ENCODE measurements around the gene ILDR1. TPM values are rescaled to one million over a fixed set of nuclear protein-coding genes. Genes with fewer than 3 reads are reported as not detected.

Gene ILDR1
- total and polyA plus RNA-seq, 2 donors (not counting 3 experiments of a cell fraction or from before 2014, with no cell fraction given): not detected

- Histone ChIP-seq H3K9ac (replicated peaks; ENCODE audit: extremely low read depth, insufficient read depth, low read length) (no peak overlapping the region), H3K4me3 (replicated peaks in 1 of 3; ENCODE audit: insufficient read depth in 1 of 3, low read depth in 1 of 3, low read length in 3 of 3) (no peak overlapping the region), H3K27ac (ENCODE audit: insufficient read depth, low read depth, low read length) (no peak overlapping the region), H3K79me2 (ENCODE audit: control insufficient read depth, insufficient read depth, low read length) (no peaks in the 10 kb centered on the region), H4K20me1 (replicated peaks; ENCODE audit: control insufficient read depth, extremely low read depth, insufficient read depth, low read length) (no peaks in the 10 kb centered on the region), H3K27me3 (ENCODE audit: control insufficient read depth in 2 of 2, insufficient read depth in 2 of 2, low read length in 2 of 2) (peaks cover 1 to 6% of the 10 kb centered on the region in 2 experiments), H3K9me1 (replicated peaks; ENCODE audit: control insufficient read depth, extremely low read depth, insufficient read depth, low read length) (no peaks in the 10 kb centered on the region), H3K9me3 (replicated peaks; ENCODE audit: control insufficient read depth, insufficient read depth, low read length) (no peaks in the 10 kb centered on the region), H3K36me3 (ENCODE audit: control insufficient read depth in 2 of 2, extremely low read depth in 1 of 2, insufficient read depth in 2 of 2, low read length in 2 of 2) (no peaks in the 10 kb centered on the region), H2AFZ (ENCODE audit: low read depth, low read length) (no peak overlapping the region), H3K4me2 (ENCODE audit: insufficient read depth, low read length) (no peak overlapping the region), H3K4me1 (ENCODE audit: control insufficient read depth, extremely low read depth, insufficient read depth, low read length) (no peaks in the 10 kb centered on the region)
- CTCF ChIA-PET: interaction anchor here (1.0 to 1.2 kb wide), 3 partner anchors 10 to 55 kb away, joined by 3 to 4 read pairs (median 3); partner anchors contain the start of gene CD86
- no peak for FAIRE-seq
- intact Hi-C loops (cut with micrococcal nuclease): no loop called here
- no TSS peak for BruUV-seq (replicated peaks)
- TF ChIP-seq POLR2AphosphoS5 (IDR thresholded peaks at IDR 0.05; ENCODE audit: insufficient read depth, low read depth, low read length): no peak
- TF ChIP-seq GATA2 (IDR thresholded peaks at IDR 0.05; ENCODE audit: insufficient read depth, insufficient read length, low read depth, low read length): no peak
- TF ChIP-seq MAX (IDR thresholded peaks at IDR 0.05; ENCODE audit: insufficient read depth, insufficient read length): no peak
- no peak for TF ChIP-seq JUN (IDR thresholded peaks at IDR 0.05; ENCODE audit: borderline replicate concordance, insufficient read depth, insufficient read length, low read depth)
- no peak for TF ChIP-seq CTCF (IDR thresholded peaks at IDR 0.05; ENCODE audit: extremely low read depth in 1 of 2, insufficient read depth in 1 of 2, low read depth in 1 of 2, low read length in 2 of 2)
- POLR2A ChIA-PET: no interaction called here
- no peak for DNase-seq (ENCODE audit: low read depth, low spot score)
- dilution Hi-C loops (cut with MboI; ENCODE audit: extremely low pct_ligation_motif_present, low sequenced_read_pairs): no loop called here
Observed at GRCh38 chr3:122030381-122031122, 8.5 kb upstream of the ILDR1 start.
